Measurements from ENCODE around the gene C1D.

The C1D gene

DNA sequence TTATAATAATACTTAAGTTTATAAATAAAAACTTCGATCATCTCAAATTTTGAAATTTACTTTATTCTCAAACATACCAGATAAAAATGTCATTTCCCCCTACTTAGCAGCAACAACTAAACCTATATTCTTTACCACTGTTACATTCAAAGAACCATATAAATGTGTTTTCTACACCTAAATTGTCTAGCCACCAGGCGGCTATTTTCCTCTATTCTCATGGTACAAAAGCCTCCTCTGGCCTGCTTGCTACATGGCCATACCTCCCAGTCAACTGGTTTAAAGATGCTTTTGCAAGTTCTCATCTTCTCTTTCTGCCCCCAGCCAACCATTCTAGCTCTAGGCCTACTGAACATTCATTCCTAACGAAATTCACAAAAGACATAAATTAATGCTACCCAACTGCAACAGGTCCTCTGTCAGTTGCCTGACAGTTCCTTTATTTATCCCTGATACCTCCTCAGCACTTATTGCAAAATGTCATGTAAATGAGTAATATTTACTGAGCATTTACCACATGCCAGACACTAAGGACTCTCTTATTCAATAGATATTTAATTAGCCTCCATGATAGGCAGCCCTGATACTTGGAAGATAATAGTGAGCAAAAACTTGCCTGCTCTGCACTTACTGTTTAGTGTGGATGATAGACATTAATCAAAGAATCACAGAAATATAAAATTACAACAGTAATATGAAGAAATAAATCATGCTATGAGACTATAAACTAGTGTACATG is 5.0 kb downstream of the C1D start:
- no peak for DNase-seq (ENCODE audit: low spot score)

DNA sequence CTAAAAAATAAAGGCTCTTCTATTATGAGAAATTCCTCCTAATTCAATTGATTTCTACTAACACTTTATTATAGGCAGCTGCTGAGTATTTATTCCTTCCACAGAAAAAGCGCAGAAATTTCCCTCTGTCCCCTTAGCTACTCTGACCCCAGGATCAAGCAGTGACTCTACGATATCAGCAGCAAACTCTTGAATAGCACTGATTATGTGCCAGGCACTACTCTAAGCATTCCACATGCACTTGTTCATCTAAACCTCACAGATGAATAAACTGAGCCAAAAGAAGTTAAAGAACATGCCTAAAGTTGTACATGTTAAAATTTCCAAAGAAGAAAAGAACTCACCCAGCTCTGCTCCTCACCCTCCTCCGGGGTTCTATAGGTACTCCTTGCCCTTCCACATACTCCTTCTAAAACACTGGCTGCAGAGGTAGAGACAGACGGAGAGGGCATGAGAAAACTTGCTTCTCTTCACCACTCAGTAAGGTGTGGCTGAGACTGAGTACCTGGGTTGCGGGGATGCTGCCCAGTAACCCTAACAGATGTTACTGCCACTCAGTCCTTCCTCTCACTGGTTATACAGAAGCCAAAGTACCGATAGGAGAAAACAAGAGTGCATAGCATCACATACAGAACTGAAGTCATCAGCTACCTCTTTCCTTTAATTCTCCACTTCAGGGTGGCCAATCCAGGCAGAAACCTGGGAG is 9.9 kb downstream of the C1D start:
- no peak for DNase-seq (ENCODE audit: low spot score)

GRCh38 chr2:68050353-68050752 is 12.5 kb downstream of the C1D start:
- DNase-seq (ENCODE audit: low spot score) = no peak

DNA sequence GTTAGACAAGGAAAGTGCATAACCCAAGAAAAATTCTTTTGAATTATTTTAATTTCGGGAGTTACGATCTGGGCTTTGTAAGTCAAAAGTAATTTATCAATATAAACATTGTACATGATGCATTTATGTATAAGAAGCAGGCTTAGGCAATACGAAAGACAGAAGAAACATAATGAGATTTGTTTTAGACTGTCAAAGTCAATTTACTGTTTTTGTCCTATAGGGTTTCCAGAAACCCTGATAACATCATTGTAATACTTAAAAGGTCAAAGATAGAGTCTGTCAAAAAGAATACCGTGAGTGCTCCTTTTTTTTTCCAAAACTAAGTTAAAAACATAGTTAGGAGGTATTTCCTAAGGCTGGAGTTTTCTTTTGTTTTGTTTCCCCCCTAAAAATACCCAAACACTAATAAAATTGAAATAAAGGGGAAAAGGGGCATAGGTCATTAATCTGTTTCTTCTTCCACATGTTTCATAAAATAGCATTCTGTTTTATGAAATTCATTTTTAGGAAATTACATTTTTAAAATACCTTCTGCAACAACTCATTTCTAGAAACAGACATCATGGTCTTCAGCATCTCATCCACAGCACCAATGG is 16.1 kb downstream of the C1D start:
- no peak for DNase-seq (ENCODE audit: low spot score)

- no peak for DNase-seq (ENCODE audit: low spot score)
These were observed 16.6 kb downstream of the C1D start for GRCh38 chr2:68046224-68046623.

DNA sequence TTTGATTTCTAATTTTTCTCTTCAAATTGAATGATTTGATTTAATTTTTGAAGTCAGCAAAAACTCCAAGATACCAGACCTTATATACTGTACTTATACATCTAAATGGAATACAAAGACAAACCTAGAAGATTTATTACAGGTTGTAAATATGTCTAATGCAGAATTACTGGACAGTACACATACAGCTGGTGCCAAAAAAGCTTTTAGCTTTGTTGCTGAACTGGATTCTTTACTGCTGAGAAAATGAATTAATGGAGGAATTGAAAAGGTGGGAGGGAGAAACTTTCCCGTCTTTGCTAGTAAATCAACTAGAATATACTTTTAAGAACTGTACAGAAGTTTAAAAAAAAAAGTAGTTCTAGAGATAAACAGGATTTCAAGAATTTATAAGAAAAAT is 17.5 kb downstream of the C1D start:
- no peak for DNase-seq (ENCODE audit: low spot score)

DNA sequence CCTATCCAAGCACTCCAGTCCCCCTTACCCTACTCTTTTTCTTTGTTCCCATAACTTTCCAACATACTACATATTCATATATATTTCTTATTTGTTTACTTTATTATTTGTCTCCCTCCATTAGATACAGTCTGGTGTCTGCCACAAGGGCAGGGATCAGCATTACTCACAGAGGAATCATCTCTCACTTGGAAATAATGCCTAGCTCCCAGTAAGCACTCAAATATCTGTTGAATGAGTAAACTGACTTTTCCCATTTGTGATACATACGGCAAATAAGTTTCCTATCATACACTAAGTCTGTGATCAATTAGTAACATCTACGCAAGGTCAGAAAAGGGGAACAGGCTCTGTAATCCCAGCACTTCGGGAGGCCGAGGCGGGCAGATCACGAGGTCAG is 18.7 kb downstream of the C1D start:
- no peak for DNase-seq (ENCODE audit: low spot score)

DNA sequence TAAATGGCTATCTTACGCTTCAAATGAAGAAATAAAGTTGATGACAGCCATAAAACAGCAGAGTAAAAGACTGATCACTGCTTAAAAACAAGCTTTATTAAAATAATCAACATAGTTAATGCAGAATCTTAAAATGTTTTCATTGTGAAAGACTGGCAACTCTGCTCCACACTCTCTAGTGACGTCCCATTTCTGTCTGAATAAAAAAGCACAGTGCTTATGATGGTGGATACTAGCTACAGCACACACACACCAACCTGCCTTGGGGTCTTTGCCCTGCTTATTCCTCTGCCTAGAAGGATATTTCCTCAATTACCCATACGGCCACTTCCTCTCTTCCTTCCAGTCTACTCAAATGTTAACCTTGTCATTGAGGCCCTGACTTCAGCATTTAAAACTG is 19.1 kb downstream of the C1D start:
- no peak for DNase-seq (ENCODE audit: low spot score)

DNA sequence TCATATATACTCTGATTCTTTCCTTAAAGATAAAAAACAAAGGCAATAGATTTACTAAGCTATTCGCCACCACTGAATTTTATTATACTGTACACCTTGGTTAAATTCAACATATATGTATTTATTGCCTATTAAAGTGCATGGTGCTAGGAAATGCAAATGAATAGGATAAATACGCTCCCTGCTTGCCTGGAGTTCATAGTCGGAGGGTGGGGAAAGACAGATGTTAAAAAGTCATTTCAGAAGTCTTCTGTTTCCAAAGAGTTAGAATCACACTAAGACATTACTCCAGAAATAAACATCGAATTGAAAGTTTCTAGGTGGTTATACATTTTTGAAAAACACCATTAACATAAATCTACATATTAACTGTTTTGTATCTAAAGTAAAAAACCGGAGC is 19.8 kb downstream of the C1D start:
- no peak for DNase-seq (ENCODE audit: low spot score)

DNA sequence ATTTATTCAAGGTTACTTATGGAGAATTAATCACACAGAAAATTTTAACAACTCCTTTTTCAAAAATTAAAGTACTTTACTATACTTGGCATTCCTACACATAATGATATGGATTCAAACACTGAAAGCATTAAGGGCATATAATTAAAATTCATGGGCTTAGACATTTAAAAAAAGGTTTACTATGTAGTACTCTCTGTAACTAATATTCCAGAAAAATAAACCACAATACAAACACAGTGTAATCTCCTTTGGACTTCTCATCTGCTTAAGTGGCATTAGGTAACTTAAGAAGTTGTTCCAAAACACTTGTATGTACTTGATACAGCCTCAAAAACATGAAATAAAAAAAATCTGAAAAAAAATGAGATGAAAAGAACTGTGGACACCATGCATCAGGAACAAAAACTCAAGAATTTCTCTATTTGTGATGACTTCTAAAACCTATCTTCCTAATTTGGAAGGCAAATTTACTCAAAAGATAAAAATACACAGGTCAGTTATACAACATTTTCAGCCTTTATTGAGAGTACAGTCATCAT is 21.0 kb downstream of the C1D start:
- no peak for DNase-seq (ENCODE audit: low spot score)

GRCh38 chr2:68040078-68040477 is 22.7 kb downstream of the C1D start:
- no peak for DNase-seq (ENCODE audit: low spot score)

GRCh38 chr2:68039317-68039716 is 23.5 kb downstream of the C1D start:
- no peak for DNase-seq (ENCODE audit: low spot score)

DNA sequence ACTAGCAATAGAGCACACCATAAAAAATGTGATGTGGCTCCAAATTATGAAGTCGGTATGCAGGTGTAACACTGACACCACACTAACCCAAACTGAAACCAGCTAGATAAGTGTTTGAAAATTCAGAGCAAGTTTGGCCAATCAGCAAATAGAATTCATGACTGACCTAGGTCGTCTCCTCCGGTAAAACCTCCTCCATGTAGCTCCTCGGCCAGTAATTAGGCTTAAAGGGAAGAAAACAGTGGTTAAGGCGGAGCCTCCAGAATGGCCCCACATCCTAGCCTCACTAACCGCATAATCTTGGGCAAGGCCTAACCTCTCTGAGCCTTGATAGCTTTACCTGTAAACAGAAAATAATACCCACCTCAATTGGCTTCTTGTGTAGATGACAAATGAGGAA is 30.1 kb downstream of the C1D start:
- DNase-seq (ENCODE audit: low spot score) = no peak

GRCh38 chr2:68031542-68032160 is 31.2 kb downstream of the C1D start:
- peak; percentile 49 for DNase-seq (ENCODE audit: low spot score)

DNA sequence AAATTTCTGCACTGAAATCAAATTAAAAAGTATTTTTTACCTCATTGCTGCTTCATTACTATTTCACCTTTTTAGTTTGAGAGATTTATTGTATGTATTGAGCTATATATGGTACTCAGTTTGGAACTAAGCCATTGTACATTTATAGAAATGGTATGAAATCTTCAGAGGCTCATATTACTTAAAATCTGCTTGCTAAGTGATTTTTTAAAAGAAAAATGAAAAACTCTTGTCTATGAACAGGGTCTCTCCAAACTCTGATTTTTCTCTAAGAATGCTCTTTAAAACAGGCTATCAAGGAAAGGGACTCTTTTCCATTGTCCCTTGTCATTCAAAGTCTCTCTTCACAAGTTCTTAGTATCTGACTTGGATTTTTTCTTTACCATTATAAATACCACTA is 31.8 kb downstream of the C1D start:
- DNase-seq (ENCODE audit: low spot score) = no peak

DNA sequence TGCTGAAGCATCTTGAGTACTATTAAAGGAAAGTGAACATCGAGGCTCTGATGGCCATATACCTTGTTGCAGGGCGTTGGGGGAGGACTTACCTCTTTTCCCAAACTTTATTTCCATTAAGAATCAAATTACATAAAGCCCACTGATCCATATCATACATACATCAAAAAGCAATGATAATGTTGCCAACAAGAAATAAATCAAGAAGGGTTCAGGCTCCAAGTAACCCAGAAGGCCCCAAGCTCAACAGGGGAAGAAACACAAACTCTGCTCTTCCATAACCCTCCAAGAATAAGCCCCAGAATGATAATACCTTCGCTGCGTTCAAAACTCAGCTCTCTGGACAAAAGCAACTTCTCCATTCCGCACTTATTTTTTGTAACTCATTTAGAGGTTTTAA is 32.3 kb downstream of the C1D start:
- DNase-seq (ENCODE audit: low spot score) = no peak

GRCh38 chr2:68027959-68028358 is 34.8 kb downstream of the C1D start:
- DNase-seq (ENCODE audit: low spot score) = no peak

DNA sequence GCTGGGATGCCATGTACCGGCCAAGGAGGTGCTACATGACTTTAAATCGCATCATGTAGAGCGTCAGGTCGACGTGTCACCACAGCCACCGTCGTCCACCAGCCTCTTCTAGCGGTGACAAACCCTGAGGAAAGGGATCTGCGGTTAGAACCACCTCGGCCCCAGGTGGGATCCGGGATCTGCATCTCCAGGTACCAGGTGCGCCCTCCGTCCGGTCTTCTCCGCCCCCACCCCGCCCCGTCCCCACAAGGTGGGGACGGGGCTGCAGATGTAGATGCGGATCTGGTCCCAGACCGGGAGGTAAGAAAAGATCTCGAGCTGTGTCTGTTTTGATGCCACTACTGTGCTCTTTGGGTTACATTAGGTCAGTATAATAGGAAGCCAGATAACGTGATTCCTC is 38.4 kb downstream of the C1D start:
- no peak for DNase-seq (ENCODE audit: low spot score)

- DNase-seq (ENCODE audit: low spot score) = no peak
These were observed 38.9 kb downstream of the C1D start for GRCh38 chr2:68023904-68024303.

DNA sequence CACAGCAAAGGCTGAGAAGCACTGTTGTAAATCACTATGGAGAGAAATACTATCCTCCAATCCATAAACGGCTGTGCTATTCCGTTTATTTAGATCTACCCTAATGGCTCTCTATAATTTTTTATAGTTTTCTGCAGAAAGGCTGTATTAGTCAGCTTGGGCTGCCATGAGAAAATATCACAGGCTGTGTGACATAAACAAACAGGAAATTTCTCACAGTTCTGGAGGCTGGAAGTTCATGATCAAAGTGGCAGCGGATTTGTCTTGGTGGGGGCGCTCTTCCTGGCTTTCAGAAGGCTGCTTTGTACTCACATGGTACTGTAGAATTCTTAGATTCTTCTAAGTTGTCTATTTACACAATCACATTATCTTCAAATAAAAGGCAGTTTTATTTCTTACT is 44.1 kb downstream of the C1D start:
- DNase-seq (ENCODE audit: low spot score) = no peak

DNA sequence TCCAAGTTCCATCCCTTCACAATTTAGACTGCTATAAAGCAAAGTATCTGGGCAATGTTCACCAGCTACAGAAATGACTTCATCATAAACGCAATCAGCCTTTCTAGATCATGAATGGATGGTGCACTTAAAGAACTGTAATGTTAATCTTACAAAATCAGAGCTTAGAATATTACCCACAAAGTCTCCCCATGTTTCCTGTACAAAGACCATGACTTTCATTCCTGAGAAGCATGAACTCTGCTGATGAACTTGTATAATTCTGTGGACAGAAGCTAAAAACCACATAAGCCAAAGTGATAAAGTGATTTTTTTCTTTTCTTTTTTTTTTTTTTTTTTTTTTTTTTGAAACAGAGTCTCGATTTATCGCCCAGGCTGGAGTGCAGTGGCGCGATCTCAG is 53.3 kb downstream of the C1D start:
- DNase-seq (ENCODE audit: low spot score) = no peak

DNA sequence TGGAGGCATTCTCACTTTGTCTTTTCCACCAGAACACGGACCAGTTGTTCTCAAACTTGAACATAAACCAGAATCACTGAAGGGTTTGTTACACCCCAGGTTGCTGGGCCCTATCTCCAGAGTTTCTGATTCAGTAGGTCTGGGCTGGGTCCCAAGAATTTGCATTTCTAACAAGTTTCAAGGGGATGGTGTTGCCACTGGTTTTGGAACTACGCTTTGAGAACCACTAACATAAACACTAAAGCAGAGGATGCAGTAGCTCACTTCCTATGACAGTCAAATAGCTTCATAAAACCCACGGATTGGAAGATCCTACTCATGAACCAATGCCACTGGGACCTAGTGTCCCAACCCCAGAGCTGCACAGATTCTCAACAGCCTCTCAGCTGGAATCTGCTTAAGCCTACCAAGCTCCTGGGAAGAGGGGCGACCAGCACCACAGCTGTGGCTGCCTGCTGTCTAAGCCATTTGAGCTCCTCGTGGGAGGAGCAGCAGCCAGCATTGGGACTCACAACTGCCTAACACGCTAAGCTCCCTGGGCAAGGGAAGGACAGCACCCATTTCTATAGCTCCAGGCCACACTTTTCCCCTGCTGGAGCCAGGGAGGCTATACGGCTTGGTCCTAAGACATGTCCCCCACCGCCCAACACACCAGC is 62.5 kb downstream of the C1D start:
- no peak for DNase-seq (ENCODE audit: low spot score)
